VCaP (cell line): ENCODE measurements around the gene MCL1.
A peak's percentile ranks its signal among the peaks of the same experiment; 100 is the strongest.

Experiments
- H3K27ac ChIP-seq: fragments of 450-650 bp; 2 replicates; pipeline ENCODE4 v1.5.1; 2017
- CTCF ChIP-seq: fragments of 450-650 bp; conservative IDR thresholded peaks from 2 replicates; pipeline ENCODE4 v1.5.1; 2017; ENCODE audit warnings: mild to moderate bottlenecking, moderate library complexity

The MCL1 gene

GRCh38 chr1:150621497-150622302 lies 42.3 kb upstream of the MCL1 start:
- peak overlapping the region; percentile 55 for H3K27ac ChIP-seq
- peak; percentile 80 for TF ChIP-seq CTCF

- TF ChIP-seq CTCF, result no peak
- H3K27ac ChIP-seq, result peak overlapping the region; percentile 55
Observed at GRCh38 chr1:150620919-150621318, 41.5 kb upstream of the MCL1 start.

GRCh38 chr1:150619576-150620509 lies 40.4 kb upstream of the MCL1 start:
- H3K27ac ChIP-seq, result peak overlapping the region; percentile 55
- peak; percentile 77 for TF ChIP-seq CTCF

GRCh38 chr1:150615346-150616201 lies 36.2 kb upstream of the MCL1 start:
- no peak overlapping the region for H3K27ac ChIP-seq

GRCh38 chr1:150613061-150613920 lies 33.9 kb upstream of the MCL1 start:
- no peak for TF ChIP-seq CTCF
- H3K27ac ChIP-seq, result peak overlapping the region; percentile 47

More at GRCh38 chr1:150615346-150616201, 36.2 kb upstream of the MCL1 start:
- no peak for TF ChIP-seq CTCF

GRCh38 chr1:150612014-150612345 lies 32.6 kb upstream of the MCL1 start:
- H3K27ac ChIP-seq, result no peak overlapping the region
- no peak for TF ChIP-seq CTCF
